CD8-positive, alpha-beta memory T cell (primary cell): ENCODE measurements around the gene RASAL2. TPM values are rescaled to one million over a fixed set of nuclear protein-coding genes. Genes with fewer than 3 reads are reported as not detected.
A peak's percentile ranks its signal among the peaks of the same experiment; 100 is the strongest.

Source experiments
- CTCF ChIA-PET: fragments of 350-600 bp; sonication (Branson Sonifier 250); formaldehyde crosslinking; loops from one replicate; lab custom pipeline; 2021; ENCODE audit warnings: antibody characterized with exemption; lab: Charles Lee
- POLR2A ChIA-PET: fragments of 350-600 bp; sonication (Branson Sonifier 250); formaldehyde crosslinking; loops from one replicate; lab custom pipeline; 2021; ENCODE audit warnings: antibody characterized with exemption; lab: Charles Lee
- DNase-seq, 5 donors: peaks; one replicate each; pipeline versions ENCODE4 v3.0.0 to v3.0.0-alpha.2; 2020 to 2022; ENCODE audit warnings: mixed read lengths in 1 of 5
- H3K27ac ChIP-seq: one replicate; pipeline ENCODE4 v1.7.0; 2013; ENCODE audit warnings: low read depth, mild to moderate bottlenecking, low read length, moderate library complexity
- H3K27me3 ChIP-seq: 2 replicates; pipeline ENCODE4 v1.7.0; 2013; ENCODE audit warnings: low read length, mild to moderate bottlenecking; ENCODE audit not compliant: insufficient read depth, poor library complexity, severe bottlenecking
- H3K36me3 ChIP-seq: 2 replicates; pipeline ENCODE4 v1.7.0; 2013; ENCODE audit warnings: mild to moderate bottlenecking, low read length, moderate library complexity; ENCODE audit not compliant: insufficient read depth
- H3K4me1 ChIP-seq: 2 replicates; pipeline ENCODE4 v1.7.0; 2013; ENCODE audit warnings: mild to moderate bottlenecking, low read length, moderate library complexity; ENCODE audit not compliant: insufficient read depth
- H3K4me3 ChIP-seq: 2 replicates; pipeline ENCODE4 v1.7.0; 2013; ENCODE audit warnings: mild to moderate bottlenecking, low read length
- H3K9me3 ChIP-seq: 2 replicates; pipeline ENCODE4 v1.7.0; 2013; ENCODE audit warnings: mild to moderate bottlenecking, low read length
- H3K27ac Mint-ChIP-seq, 8 donors: one replicate each; pipeline ENCODE4 v1.8.0; 2020 to 2021; ENCODE audit warnings: mixed read lengths in 8 of 8, mild to moderate bottlenecking in 6 of 8, inconsistent platforms in 3 of 8, moderate library complexity in 3 of 8
- H3K27me3 Mint-ChIP-seq, 2 donors: one replicate each; pipeline ENCODE4 v1.8.0; 2020 to 2021; ENCODE audit warnings: mixed read lengths in 2 of 2, mild to moderate bottlenecking in 1 of 2, moderate library complexity in 1 of 2
- H3K36me3 Mint-ChIP-seq, 3 donors: one replicate each; pipeline ENCODE4 v1.8.0; 2020 to 2021; ENCODE audit warnings: mixed read lengths in 3 of 3, inconsistent platforms in 1 of 3, mild to moderate bottlenecking in 1 of 3
- H3K4me1 Mint-ChIP-seq, 3 donors: one replicate each; pipeline ENCODE4 v1.8.0; 2020 to 2021; ENCODE audit warnings: mixed read lengths in 3 of 3, inconsistent platforms in 1 of 3, mild to moderate bottlenecking in 1 of 3
- H3K4me3 Mint-ChIP-seq, 7 donors: one replicate each; pipeline ENCODE4 v1.8.0; 2020 to 2021; ENCODE audit warnings: mixed read lengths in 7 of 7, mild to moderate bottlenecking in 6 of 7, moderate library complexity in 4 of 7, inconsistent platforms in 2 of 7
- H3K9me3 Mint-ChIP-seq, 5 donors: one replicate each; pipeline ENCODE4 v1.8.0; 2020 to 2022; ENCODE audit warnings: mixed read lengths in 5 of 5, mild to moderate bottlenecking in 3 of 5, moderate library complexity in 2 of 5, inconsistent platforms in 1 of 5
- polyA plus RNA-seq: library from polyadenylated mRNA; unstranded; fragments of 300-500 nt; fragmentation: Illumina TruSeq; gene quantifications from one replicate; pipeline ENCODE4 v1.2.3, GENCODE V29; 2021
- total RNA-seq, 2 experiments: library from RNA; stranded (reverse); gene quantifications; one replicate each; pipeline ENCODE4 v1.2.3, GENCODE V29; 2021

Gene RASAL2
- total and polyA plus RNA-seq, 3 experiments from 2014 or later: 0.04 to 0.07 TPM; not detected in 1

- peaks cover 4% of the 10 kb centered on the region in 2 donors for H3K27me3 Mint-ChIP-seq
- no peak overlapping the region for H3K27ac Mint-ChIP-seq
- Histone ChIP-seq H3K36me3 (no peaks in the 10 kb centered on the region), H3K27ac (no peak overlapping the region), H3K9me3 (no peaks in the 10 kb centered on the region), H3K4me3 (no peak overlapping the region), H3K4me1 (no peaks in the 10 kb centered on the region), H3K27me3 (no peaks in the 10 kb centered on the region)
- DNase-seq: no peak
- ChIA-PET POLR2A (no interaction called here), CTCF (interaction anchor here (0.7 kb wide), 1 partner anchor 35 kb away, joined by 4 read pairs; no protein-coding TSS in a partner anchor)
- H3K9me3 Mint-ChIP-seq: no peaks in the 10 kb centered on the region
- no peaks in the 10 kb centered on the region for H3K4me1 Mint-ChIP-seq
- H3K36me3 Mint-ChIP-seq: no peaks in the 10 kb centered on the region
- H3K4me3 Mint-ChIP-seq: no peak overlapping the region
Measured at GRCh38 chr1:178465011-178465410, 371.1 kb downstream of the RASAL2 start.

GRCh38 chr1:178467837-178468236 lies 373.9 kb downstream of the RASAL2 start:
- Histone ChIP-seq H3K27ac (no peak overlapping the region), H3K27me3 (no peaks in the 10 kb centered on the region), H3K4me1 (no peaks in the 10 kb centered on the region), H3K4me3 (no peak overlapping the region), H3K36me3 (no peaks in the 10 kb centered on the region), H3K9me3 (no peaks in the 10 kb centered on the region)
- Mint-ChIP-seq H3K36me3 (no peaks in the 10 kb centered on the region), H3K27ac (no peak overlapping the region), H3K9me3 (no peaks in the 10 kb centered on the region), H3K4me1 (no peaks in the 10 kb centered on the region), H3K4me3 (no peak overlapping the region), H3K27me3 (peaks cover 6 to 12% of the 10 kb centered on the region in 2 donors)
- no peak for DNase-seq
- ChIA-PET CTCF (no interaction called here), POLR2A (no interaction called here)

- Mint-ChIP-seq H3K4me3 (no peak overlapping the region), H3K9me3 (no peaks in the 10 kb centered on the region), H3K27me3 (peaks cover 8 to 24% of the 10 kb centered on the region in 2 donors), H3K27ac (no peak overlapping the region), H3K4me1 (no peaks in the 10 kb centered on the region), H3K36me3 (no peaks in the 10 kb centered on the region)
- Histone ChIP-seq H3K27me3 (no peaks in the 10 kb centered on the region), H3K36me3 (no peaks in the 10 kb centered on the region), H3K4me1 (no peaks in the 10 kb centered on the region), H3K9me3 (no peaks in the 10 kb centered on the region), H3K4me3 (no peak overlapping the region), H3K27ac (no peak overlapping the region)
- no peak for DNase-seq
- ChIA-PET CTCF (no interaction called here), POLR2A (no interaction called here)
Measured at GRCh38 chr1:178470411-178470960, 376.6 kb downstream of the RASAL2 start.

- Histone ChIP-seq H3K36me3 (no peaks in the 10 kb centered on the region), H3K4me3 (no peak overlapping the region), H3K27ac (no peak overlapping the region), H3K27me3 (no peaks in the 10 kb centered on the region), H3K4me1 (no peaks in the 10 kb centered on the region), H3K9me3 (no peaks in the 10 kb centered on the region)
- Mint-ChIP-seq H3K36me3 (no peaks in the 10 kb centered on the region), H3K9me3 (no peaks in the 10 kb centered on the region), H3K27me3 (peaks cover 6 to 23% of the 10 kb centered on the region in 2 donors), H3K4me1 (no peaks in the 10 kb centered on the region), H3K27ac (no peak overlapping the region), H3K4me3 (no peak overlapping the region)
- ChIA-PET POLR2A (no interaction called here), CTCF (no interaction called here)
- no peak for DNase-seq
Measured at GRCh38 chr1:178472531-178472930, 378.6 kb downstream of the RASAL2 start.

GRCh38 chr1:178477373-178477772 lies 383.5 kb downstream of the RASAL2 start:
- Histone ChIP-seq H3K27me3 (no peaks in the 10 kb centered on the region), H3K4me1 (no peaks in the 10 kb centered on the region), H3K4me3 (no peak overlapping the region), H3K9me3 (no peaks in the 10 kb centered on the region), H3K36me3 (no peaks in the 10 kb centered on the region), H3K27ac (no peak overlapping the region)
- no peak for DNase-seq
- ChIA-PET POLR2A (no interaction called here), CTCF (no interaction called here)
- no peak overlapping the region for H3K27ac Mint-ChIP-seq
- no peaks in the 10 kb centered on the region for H3K9me3 Mint-ChIP-seq
- H3K36me3 Mint-ChIP-seq: no peaks in the 10 kb centered on the region
- H3K4me3 Mint-ChIP-seq: no peak overlapping the region
- H3K27me3 Mint-ChIP-seq: peaks cover 9 to 28% of the 10 kb centered on the region in 2 donors
- no peaks in the 10 kb centered on the region for H3K4me1 Mint-ChIP-seq

GRCh38 chr1:178477841-178478240 lies 383.9 kb downstream of the RASAL2 start:
- no peaks in the 10 kb centered on the region for H3K36me3 ChIP-seq
- H3K9me3 ChIP-seq: no peaks in the 10 kb centered on the region
- peaks cover 8 to 23% of the 10 kb centered on the region in 2 donors for H3K27me3 Mint-ChIP-seq
- no peak overlapping the region for H3K27ac Mint-ChIP-seq
- no peaks in the 10 kb centered on the region for H3K36me3 Mint-ChIP-seq
- no peaks in the 10 kb centered on the region for H3K27me3 ChIP-seq
- H3K4me3 ChIP-seq: no peak overlapping the region
- H3K9me3 Mint-ChIP-seq: no peaks in the 10 kb centered on the region
- no peak for DNase-seq
- POLR2A ChIA-PET: no interaction called here
- H3K4me1 Mint-ChIP-seq: no peaks in the 10 kb centered on the region
- CTCF ChIA-PET: no interaction called here
- no peaks in the 10 kb centered on the region for H3K4me1 ChIP-seq
- H3K27ac ChIP-seq: no peak overlapping the region
- no peak overlapping the region for H3K4me3 Mint-ChIP-seq

- Histone ChIP-seq H3K36me3 (no peaks in the 10 kb centered on the region), H3K27ac (no peak overlapping the region), H3K9me3 (no peaks in the 10 kb centered on the region), H3K4me1 (no peaks in the 10 kb centered on the region), H3K27me3 (no peaks in the 10 kb centered on the region), H3K4me3 (no peak overlapping the region)
- Mint-ChIP-seq H3K4me1 (peaks cover 0 to 2% (median 0%) of the 10 kb centered on the region in 3 donors), H3K27me3 (peaks cover 11 to 19% of the 10 kb centered on the region in 2 donors), H3K36me3 (no peaks in the 10 kb centered on the region), H3K9me3 (peaks cover 0 to 1% (median 0%) of the 10 kb centered on the region in 5 donors), H3K4me3 (peak overlapping the region in 1 of 7 donors; percentile 18), H3K27ac (no peak overlapping the region)
- DNase-seq: no peak
- POLR2A ChIA-PET: no interaction called here
- CTCF ChIA-PET: no interaction called here
Measured at GRCh38 chr1:178483251-178483957, 389.5 kb downstream of the RASAL2 start.

- ChIA-PET POLR2A (no interaction called here), CTCF (no interaction called here)
- Histone ChIP-seq H3K4me1 (no peaks in the 10 kb centered on the region), H3K27me3 (no peaks in the 10 kb centered on the region), H3K27ac (no peak overlapping the region), H3K36me3 (no peaks in the 10 kb centered on the region), H3K4me3 (no peak overlapping the region), H3K9me3 (no peaks in the 10 kb centered on the region)
- Mint-ChIP-seq H3K27ac (no peak overlapping the region), H3K4me3 (no peak overlapping the region), H3K27me3 (peaks cover 9 to 18% of the 10 kb centered on the region in 2 donors), H3K4me1 (peaks cover 0 to 2% (median 0%) of the 10 kb centered on the region in 3 donors), H3K36me3 (no peaks in the 10 kb centered on the region), H3K9me3 (peaks cover 0 to 1% (median 0%) of the 10 kb centered on the region in 5 donors)
- DNase-seq: no peak
Measured at GRCh38 chr1:178484698-178485225, 390.9 kb downstream of the RASAL2 start.
